Chondrocyte (in vitro differentiated cells): ENCODE measurements around the gene PSPN. TPM values are rescaled to one million over a fixed set of nuclear protein-coding genes. Genes with fewer than 3 reads are reported as not detected.
A peak's percentile ranks its signal among the peaks of the same experiment; 100 is the strongest.

Experiments used
- DNase-seq: peaks from one replicate; pipeline ENCODE4 v3.0.0; 2021; ENCODE audit warnings: mixed read lengths, low spot score
- H3K27ac Mint-ChIP-seq: one replicate; pipeline ENCODE4 v1.8.0; 2021; ENCODE audit warnings: mild to moderate bottlenecking, moderate library complexity, mixed read lengths; ENCODE audit not compliant: unreplicated experiment
- H3K27me3 Mint-ChIP-seq: 2 replicates; pipeline ENCODE4 v1.8.0; 2021; ENCODE audit warnings: low read depth, mixed read lengths
- H3K36me3 Mint-ChIP-seq: 2 replicates; pipeline ENCODE4 v1.8.0; 2021; ENCODE audit warnings: low read depth, mixed read lengths
- H3K4me1 Mint-ChIP-seq: 2 replicates; pipeline ENCODE4 v1.8.0; 2021; ENCODE audit warnings: low read depth, mild to moderate bottlenecking, mixed read lengths
- H3K4me3 Mint-ChIP-seq: one replicate; pipeline ENCODE4 v1.8.0; 2021; ENCODE audit warnings: mild to moderate bottlenecking, moderate library complexity, mixed read lengths; ENCODE audit not compliant: unreplicated experiment
- H3K9me3 Mint-ChIP-seq: 2 replicates; pipeline ENCODE4 v1.8.0; 2021; ENCODE audit warnings: low read depth, mixed read lengths
- total RNA-seq: library from RNA; stranded (reverse); gene quantifications from 3 replicates; pipeline ENCODE4 v1.2.1, GENCODE V29; 2021
- TF ChIP-seq, protein P1 (sequence below): fragments of 200-600 bp; sonication (generic); IDR thresholded peaks from 2 replicates; pipeline ENCODE4 v1.5.0; 2021; ENCODE audit warnings: antibody characterized with exemption, mild to moderate bottlenecking, moderate library complexity

Gene PSPN
- total RNA-seq, 1 donor from 2014 or later: 2.8 TPM

DNA sequence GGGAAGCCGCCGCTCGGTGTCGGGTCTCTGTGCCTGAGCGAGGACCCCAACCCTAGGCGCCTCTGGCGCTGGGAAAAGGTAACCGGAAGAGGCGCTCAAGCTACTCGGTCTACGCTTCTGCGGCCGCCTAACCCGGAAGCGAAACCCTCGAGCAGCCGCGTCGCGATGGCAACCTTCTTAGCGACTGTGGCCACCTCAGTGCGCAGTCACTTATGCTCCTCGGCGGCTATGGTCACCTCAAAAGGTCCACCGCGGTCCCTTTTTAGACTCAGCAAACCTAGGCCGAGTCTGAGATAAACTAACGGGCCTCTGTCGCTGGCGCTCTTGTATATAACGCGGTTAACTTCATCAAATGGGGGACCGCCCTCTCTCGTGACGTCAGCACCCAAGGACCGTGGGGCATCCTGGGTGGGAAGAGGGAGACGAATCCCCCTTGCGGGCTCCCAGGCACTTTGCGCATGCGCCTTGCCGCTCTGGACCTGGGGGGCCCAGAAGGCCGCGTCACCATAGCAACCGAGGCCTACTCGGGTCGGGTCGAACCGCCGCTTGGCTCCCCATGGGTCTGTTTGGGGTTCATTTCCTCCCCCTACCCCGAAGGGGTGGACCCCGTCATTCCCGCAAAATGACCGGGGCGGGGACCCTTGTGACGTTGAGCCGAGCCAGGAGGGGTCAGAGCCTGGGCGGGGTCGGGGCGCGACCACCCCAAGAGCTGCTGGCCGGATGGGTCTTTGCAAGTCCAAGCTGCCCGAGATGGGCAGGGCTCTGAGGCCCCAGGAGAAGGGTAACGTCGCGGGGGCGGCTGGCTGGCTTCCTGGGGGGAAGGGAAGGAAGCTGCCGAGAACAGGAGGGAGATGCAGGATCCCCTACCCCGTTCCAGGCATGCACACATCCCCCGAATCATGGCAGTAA lies 17.6 kb upstream of the PSPN start, which contains the start of gene GTF2F1:
Gene GTF2F1 (minus strand): TSS at position 91 of the 909 bp plus-strand sequence. CDS start 169 bp downstream, outside the sequence.
- Mint-ChIP-seq H3K27ac (peak within 1 kb of the TSS; percentile 94), H3K9me3 (no peaks in the 10 kb centered on the region), H3K4me3 (peak within 1 kb of the TSS; percentile 90), H3K27me3 (no peaks in the 10 kb centered on the region), H3K4me1 (peaks cover 28% of the 10 kb centered on the region), H3K36me3 (peaks cover 8% of the 10 kb centered on the region)
- TF ChIP-seq, protein P1, sequence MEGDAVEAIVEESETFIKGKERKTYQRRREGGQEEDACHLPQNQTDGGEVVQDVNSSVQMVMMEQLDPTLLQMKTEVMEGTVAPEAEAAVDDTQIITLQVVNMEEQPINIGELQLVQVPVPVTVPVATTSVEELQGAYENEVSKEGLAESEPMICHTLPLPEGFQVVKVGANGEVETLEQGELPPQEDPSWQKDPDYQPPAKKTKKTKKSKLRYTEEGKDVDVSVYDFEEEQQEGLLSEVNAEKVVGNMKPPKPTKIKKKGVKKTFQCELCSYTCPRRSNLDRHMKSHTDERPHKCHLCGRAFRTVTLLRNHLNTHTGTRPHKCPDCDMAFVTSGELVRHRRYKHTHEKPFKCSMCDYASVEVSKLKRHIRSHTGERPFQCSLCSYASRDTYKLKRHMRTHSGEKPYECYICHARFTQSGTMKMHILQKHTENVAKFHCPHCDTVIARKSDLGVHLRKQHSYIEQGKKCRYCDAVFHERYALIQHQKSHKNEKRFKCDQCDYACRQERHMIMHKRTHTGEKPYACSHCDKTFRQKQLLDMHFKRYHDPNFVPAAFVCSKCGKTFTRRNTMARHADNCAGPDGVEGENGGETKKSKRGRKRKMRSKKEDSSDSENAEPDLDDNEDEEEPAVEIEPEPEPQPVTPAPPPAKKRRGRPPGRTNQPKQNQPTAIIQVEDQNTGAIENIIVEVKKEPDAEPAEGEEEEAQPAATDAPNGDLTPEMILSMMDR: peak; percentile 34
- DNase-seq: peak; percentile 97

DNA sequence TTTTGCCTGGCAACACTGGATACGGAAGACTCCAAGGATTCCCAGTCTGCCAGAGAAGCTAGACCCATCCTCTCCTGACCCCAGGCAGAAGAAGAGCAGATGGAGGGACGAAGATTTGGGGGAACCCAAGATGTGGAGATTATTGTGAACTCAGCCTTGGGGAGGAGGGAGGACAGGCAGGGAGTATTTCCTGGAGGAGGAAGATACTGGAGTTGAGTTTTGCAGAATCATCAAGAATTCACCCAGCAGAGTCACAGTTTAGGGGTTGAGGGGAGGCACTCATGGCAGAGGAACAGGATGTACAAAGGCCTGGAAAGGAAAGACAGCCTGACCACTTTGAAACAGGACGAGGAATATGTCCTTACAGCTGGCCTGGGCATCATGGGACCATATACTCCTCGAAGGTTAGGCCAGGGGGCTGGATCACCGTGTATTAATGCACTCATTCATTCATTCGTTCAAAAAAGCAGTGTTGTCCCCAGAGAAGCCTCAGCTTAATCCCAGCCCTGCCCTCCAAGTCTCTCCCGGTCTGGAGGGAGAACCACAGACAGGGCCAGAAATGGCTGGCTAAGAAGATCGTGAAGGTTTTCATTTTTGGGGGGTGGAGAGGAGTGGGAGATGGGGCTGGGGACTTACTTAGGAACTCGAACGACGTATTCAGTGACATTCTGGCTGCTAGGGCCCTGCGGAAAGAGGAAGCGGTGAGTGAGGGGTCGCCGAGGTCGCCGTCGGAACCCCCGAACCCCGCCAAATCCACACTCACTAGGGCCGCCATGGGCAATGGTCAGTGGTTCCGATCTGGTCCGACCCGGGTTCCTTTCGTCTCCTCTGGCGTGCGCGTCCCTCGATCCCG lies 16.7 kb upstream of the PSPN start:
- Mint-ChIP-seq H3K9me3 (no peaks in the 10 kb centered on the region), H3K36me3 (peaks cover 11% of the 10 kb centered on the region), H3K27me3 (no peaks in the 10 kb centered on the region), H3K4me1 (peaks cover 28% of the 10 kb centered on the region), H3K4me3 (peak overlapping the region; percentile 90), H3K27ac (peak overlapping the region; percentile 94)
- no peak for DNase-seq
- TF ChIP-seq, protein P1: no peak

DNA sequence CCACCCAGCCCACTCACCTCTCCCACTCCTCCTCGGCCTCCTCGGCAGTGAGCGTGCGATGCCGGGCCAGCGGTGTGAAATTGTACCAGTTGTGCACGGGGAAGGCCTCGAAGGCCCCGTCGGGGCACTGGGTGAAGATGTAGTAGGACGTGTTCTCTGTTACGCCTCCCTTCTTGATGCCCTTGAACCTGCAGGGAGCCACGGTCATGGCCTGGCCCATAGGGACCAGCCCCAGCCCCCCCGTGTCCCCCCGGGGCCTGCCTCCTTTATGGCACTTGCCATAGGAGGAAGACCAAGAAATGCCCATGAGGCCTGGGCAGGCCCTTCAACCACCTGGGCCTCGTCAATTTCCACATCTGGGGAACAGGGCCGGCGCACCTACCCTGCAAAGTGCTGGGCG lies 11.6 kb upstream of the PSPN start:
- H3K9me3 Mint-ChIP-seq: no peaks in the 10 kb centered on the region
- TF ChIP-seq, protein P1: no peak
- peaks cover 30% of the 10 kb centered on the region for H3K36me3 Mint-ChIP-seq
- H3K4me3 Mint-ChIP-seq: no peak overlapping the region
- no peaks in the 10 kb centered on the region for H3K27me3 Mint-ChIP-seq
- H3K4me1 Mint-ChIP-seq: peaks cover 12% of the 10 kb centered on the region
- no peak overlapping the region for H3K27ac Mint-ChIP-seq
- DNase-seq: no peak

DNA sequence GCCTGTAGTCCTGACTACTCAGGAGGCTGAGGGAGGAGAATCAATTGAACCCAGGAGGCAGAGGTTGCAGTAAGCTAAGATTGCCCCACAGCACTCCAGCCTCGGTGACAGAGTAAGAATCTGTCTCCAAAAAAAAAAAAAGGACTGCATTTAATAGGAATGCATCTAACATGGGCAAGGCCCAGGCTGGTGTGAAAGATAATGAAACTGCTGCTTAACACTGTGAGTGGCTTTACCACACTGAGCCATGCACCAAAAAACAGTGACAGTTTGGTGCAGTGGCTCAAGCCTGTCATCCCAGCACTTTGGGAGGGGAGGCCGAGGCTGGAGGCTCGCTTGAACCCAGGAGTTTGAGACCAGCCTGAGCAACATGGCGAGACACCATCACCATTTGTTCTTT lies 8.6 kb upstream of the PSPN start:
- no peak overlapping the region for H3K4me3 Mint-ChIP-seq
- H3K36me3 Mint-ChIP-seq: peaks cover 41% of the 10 kb centered on the region
- TF ChIP-seq, protein P1: no peak

DNA sequence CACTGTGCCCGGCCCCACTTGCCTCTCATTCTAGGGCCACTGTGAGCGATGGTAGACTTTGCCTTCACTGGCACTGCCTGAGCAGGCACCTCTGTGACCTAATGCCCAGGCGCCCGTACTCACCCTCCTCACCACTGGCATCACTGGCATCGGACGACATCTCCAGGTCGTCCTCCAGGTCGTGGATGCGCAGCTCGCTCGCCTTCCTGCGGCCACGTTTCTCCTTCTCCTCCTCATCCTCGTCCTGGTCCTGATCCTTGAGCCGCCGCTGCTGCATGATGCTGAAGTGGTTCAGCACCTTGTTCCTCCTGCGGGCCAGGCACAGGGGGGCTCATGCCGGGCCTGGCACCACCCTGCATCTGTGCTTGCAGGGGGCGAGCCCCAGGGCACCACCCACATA lies 7.5 kb upstream of the PSPN start:
- peaks cover 6% of the 10 kb centered on the region for H3K4me1 Mint-ChIP-seq
- H3K36me3 Mint-ChIP-seq: peaks cover 40% of the 10 kb centered on the region
- no peak for DNase-seq
- H3K9me3 Mint-ChIP-seq: peaks cover 3% of the 10 kb centered on the region
- H3K4me3 Mint-ChIP-seq: no peak overlapping the region
- TF ChIP-seq, protein P1: no peak
- H3K27me3 Mint-ChIP-seq: no peaks in the 10 kb centered on the region
- H3K27ac Mint-ChIP-seq: no peak overlapping the region

More for the DNA sequence above, 8.6 kb upstream of the PSPN start:
- Mint-ChIP-seq H3K9me3 (peaks cover 3% of the 10 kb centered on the region), H3K27ac (no peak overlapping the region), H3K4me1 (no peaks in the 10 kb centered on the region), H3K27me3 (no peaks in the 10 kb centered on the region)
- no peak for DNase-seq
